Glomerular endothelial cell (primary cell): ENCODE measurements around the gene HDGFL2. TPM values are rescaled to one million over a fixed set of nuclear protein-coding genes. Genes with fewer than 3 reads are reported as not detected.

Experiments
- DNase-seq: peaks from one replicate; pipeline ENCODE4 v3.0.0-alpha.2; 2011; ENCODE audit warnings: low read depth, low spot score; ENCODE audit errors: extremely low read depth
- total RNA-seq: library from RNA; depleted of rRNA; stranded (reverse); fragments of >200 nt; gene quantifications from 2 replicates; pipeline ENCODE4 v1.2.3, GENCODE V29; 2015

HDGFL2 gene
- total RNA-seq, 1 donor from 2014 or later, result 96.7 TPM

- no peak for DNase-seq
These were observed 27.0 kb upstream of the HDGFL2 start for GRCh38 chr19:4444765-4445741.

- no peak for DNase-seq
These were observed 26.0 kb upstream of the HDGFL2 start for GRCh38 chr19:4445963-4446703.

- DNase-seq, result no peak
These were observed 25.3 kb upstream of the HDGFL2 start for GRCh38 chr19:4446704-4447200.

- DNase-seq, result no peak
These were observed 24.6 kb upstream of the HDGFL2 start for GRCh38 chr19:4447327-4448146.

GRCh38 chr19:4448147-4448985 lies 23.7 kb upstream of the HDGFL2 start:
- no peak for DNase-seq

GRCh38 chr19:4449022-4449638 lies 23.0 kb upstream of the HDGFL2 start:
- no peak for DNase-seq

GRCh38 chr19:4449639-4450028 lies 22.5 kb upstream of the HDGFL2 start:
- DNase-seq, result no peak

GRCh38 chr19:4452230-4452990 lies 19.7 kb upstream of the HDGFL2 start:
- DNase-seq, result no peak

- DNase-seq, result no peak
These were observed 18.6 kb upstream of the HDGFL2 start for GRCh38 chr19:4453232-4454179.

- no peak for DNase-seq
These were observed 17.1 kb upstream of the HDGFL2 start for GRCh38 chr19:4454747-4455718.

- DNase-seq, result no peak
These were observed 16.2 kb upstream of the HDGFL2 start for GRCh38 chr19:4455719-4456475.

- no peak for DNase-seq
These were observed 15.6 kb upstream of the HDGFL2 start for GRCh38 chr19:4456476-4456842.

GRCh38 chr19:4456843-4457653 lies 15.0 kb upstream of the HDGFL2 start:
- no peak for DNase-seq

- peak; percentile 64 for DNase-seq
These were observed 14.3 kb upstream of the HDGFL2 start, which contains the start of gene UBXN6 for GRCh38 chr19:4457654-4458395. Gene UBXN6 (minus strand): TSS chr19:4457794. CDS start chr19:4457697, 97 bp downstream.
